HuH-7 (cell line): ENCODE results near the gene PRTN3.

ENCODE experiments used
- DNase-seq: peaks from one replicate; pipeline ENCODE4 v3.0.0; 2011; ENCODE audit warnings: low spot score

The PRTN3 gene

DNA sequence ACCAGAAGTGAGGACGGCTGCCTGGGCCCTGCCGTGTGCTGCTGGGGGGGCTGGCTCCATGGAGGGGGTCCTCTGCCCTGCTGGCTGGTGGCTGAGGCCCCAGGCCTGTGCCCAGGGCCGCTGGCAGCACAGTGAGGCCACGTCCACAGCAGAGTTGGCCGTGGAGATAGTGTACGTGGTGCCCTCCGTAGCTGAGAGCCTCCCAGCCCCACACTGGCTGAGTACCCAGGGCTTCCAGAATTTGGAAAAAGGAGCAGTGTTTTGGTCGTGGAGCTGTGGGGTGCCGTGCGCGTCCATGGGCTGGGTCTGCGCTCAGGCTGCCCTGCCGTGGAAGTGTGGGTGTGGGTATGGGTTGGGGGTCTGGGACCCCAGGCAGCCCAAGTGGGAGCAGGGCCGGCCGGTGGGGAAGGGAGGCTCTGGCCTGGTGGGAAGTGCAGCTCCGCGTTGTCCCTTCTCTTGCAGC, 37.7 kb upstream of the PRTN3 start:
- no peak for DNase-seq

DNA sequence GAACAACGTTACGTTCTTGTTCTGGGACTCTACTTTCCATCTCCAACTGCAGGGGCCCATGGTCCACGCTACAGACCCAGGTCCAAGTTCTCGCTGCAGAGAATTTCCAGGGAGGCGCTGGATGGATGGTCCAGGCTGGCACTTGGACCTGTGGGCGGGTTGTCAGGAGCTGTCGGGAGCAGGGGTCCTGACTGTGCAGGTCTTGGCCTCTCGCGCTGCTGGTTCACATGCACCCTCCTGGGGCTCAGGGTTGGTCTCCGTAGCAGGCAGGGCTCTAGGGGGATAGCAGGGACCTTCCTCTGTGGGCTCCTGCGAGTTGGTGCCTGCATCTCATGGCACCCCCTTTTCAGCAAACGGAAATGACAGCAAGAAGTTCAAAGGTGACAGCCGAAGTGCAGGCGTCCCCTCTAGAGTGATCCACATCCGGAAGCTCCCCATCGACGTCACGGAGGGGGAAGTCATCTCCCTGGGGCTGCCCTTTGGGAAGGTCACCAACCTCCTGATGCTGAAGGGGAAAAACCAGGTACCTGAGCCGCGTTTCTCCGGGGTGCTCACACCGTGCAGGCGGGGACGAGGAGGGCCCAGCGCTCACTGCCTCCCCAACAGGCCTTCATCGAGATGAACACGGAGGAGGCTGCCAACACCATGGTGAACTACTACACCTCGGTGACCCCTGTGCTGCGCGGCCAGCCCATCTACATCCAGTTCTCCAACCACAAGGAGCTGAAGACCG, 36.9 kb upstream of the PRTN3 start:
- no peak for DNase-seq

GRCh38 chr19:804419-805165, 36.2 kb upstream of the PRTN3 start:
- DNase-seq, result no peak

DNA sequence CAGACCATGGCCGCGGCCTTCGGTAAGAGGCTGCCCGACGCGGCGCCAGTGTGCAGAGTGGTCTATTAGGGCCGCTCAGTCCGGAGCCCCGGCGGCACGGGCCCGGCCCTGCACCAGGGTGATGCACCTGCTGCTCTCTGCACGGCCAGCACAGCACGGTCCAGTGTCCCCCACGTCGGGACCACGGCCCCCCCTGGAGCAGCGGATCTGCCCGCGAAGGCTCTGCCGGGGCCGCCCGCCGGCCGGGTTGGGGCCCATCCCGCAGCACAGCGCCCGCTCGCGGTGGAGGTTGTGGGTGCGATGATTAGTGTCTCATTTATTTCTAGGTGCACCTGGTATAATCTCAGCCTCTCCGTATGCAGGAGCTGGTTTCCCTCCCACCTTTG, 35.6 kb upstream of the PRTN3 start:
- DNase-seq, result no peak

- no peak for DNase-seq
Measured at GRCh38 chr19:805600-806550, 34.9 kb upstream of the PRTN3 start.

DNA sequence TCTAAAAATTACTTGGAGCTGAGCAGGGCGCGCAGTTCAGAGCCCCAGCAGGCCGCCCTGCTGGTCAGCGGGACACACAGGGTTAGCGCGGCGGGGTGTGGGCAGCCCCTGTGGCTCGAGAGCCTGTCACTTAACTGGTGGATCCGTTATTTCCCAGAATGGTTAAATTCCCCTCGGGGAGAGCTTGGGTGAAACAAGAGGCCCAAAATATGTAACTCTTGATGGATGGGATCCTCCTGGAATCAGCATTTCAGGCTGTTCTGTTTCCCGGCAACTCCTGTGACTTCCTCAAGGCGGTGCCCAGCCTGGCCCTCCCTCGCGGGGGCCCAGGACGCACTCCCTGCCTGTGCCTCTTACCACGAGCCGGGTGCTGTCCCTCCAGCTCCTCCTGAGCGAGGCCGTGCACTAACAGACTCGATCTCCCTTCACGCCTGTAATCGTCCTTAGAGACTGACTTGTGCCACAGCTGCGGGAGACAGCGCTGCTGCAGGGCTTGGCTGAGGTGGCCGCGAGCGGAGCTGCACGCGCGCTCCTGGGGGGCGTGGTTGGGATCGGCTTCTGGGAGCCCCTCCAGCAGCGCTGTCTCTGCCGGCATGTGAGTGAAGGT, 33.9 kb upstream of the PRTN3 start:
- DNase-seq, result no peak

- DNase-seq, result no peak
Measured at GRCh38 chr19:807627-808422, 33.0 kb upstream of the PRTN3 start.

- DNase-seq, result no peak
Measured at GRCh38 chr19:808423-808775, 32.4 kb upstream of the PRTN3 start.

- no peak for DNase-seq
Measured at GRCh38 chr19:810077-810855, 30.5 kb upstream of the PRTN3 start.

- DNase-seq, result no peak
Measured at GRCh38 chr19:810883-811489, 29.8 kb upstream of the PRTN3 start.

DNA sequence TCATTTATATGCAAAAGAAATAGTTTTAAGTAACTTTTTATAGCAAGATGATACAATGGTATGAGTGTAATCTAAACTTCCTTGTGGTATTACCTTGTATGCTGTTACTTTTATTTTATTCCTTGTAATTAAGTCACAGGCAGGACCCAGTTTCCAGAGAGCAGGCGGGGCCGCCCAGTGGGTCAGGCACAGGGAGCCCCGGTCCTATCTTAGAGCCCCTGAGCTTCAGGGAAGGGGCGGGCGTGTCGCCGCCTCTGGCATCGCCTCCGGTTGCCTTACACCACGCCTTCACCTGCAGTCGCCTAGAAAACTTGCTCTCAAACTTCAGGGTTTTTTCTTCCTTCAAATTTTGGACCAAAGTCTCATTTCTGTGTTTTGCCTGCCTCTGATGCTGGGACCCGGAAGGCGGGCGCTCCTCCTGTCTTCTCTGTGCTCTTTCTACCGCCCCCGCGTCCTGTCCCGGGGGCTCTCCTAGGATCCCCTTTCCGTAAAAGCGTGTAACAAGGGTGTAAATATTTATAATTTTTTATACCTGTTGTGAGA, 29.2 kb upstream of the PRTN3 start:
- no peak for DNase-seq

- DNase-seq, result no peak
Measured at GRCh38 chr19:812049-812746, 28.6 kb upstream of the PRTN3 start.

GRCh38 chr19:812747-813218, 28.0 kb upstream of the PRTN3 start:
- no peak for DNase-seq

GRCh38 chr19:813219-814151, 27.3 kb upstream of the PRTN3 start:
- DNase-seq, result no peak

GRCh38 chr19:814152-815078, 26.4 kb upstream of the PRTN3 start:
- no peak for DNase-seq

GRCh38 chr19:815079-815774, 25.6 kb upstream of the PRTN3 start:
- DNase-seq, result no peak
